HG03159 (cell line): ENCODE results near the gene AMFR.

Source experiments
- ATAC-seq: cut with Tn5 transposase; IDR thresholded peaks from one replicate; pipeline ENCODE4 v1.9.1; 2021; ENCODE audit warnings: mild to moderate bottlenecking, moderate library complexity; ENCODE audit not compliant: unreplicated experiment

The AMFR gene

DNA sequence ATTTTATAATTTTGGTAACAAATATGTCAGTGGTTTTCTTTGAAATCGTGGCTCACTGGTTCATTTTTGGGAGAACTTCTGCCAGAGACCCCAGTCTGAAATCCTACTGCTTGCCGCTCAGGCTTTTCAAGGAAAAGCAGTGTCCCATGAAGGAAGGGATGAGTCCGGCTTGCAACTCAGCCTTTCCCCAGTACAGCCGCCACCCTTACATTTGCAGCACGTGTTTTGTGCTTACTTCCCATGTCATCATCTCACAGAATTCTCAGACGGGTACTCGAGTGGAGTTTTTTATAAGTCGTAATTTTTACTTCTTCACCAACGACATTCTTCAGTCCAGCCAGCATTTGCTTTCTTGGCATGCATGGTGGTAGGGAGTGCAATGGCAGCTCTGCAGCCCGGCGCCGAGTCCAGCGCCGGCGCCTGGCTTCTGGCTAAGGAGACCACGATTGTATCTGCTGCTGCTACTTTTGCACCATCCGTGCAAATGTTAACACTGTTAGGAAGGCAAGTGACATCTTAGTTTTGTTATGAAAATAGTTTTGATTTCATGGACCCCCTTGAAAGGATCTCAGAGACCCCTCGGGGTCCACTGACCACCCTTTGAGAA, 111.0 kb downstream of the AMFR start:
- no peak for ATAC-seq

DNA sequence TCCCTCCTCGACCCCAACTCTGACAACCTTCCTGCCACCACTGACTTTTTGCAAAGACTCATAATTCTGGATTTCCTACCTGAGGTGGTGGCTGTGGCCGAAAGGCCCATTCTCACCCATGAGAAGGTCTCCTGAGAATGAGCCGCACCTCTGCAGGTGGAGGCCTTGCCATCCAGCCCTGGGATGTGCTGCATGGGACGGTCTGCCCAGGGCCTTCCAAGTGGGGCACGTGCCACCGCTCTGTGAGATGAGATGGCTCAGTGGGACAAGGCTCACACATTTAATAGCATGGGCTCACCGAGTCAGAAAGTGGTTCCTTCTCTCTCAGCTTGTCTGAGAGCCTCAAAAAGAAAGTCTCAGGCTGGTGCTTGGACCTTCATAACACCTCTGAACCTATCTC, 112.8 kb downstream of the AMFR start:
- no peak for ATAC-seq

DNA sequence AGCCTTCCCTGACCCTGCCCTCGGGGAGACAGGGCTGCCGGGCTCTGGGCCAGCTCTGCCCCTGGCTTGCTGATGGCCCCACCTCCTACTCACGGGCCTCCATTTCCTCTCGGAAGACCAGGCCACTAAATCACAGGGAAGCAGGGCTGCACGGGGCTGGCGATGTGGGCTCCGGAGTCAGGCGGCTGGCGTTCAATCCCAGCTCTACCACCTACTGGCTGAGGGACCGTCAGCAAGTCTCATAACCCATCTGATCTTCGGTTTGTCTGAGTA, 113.4 kb downstream of the AMFR start:
- no peak for ATAC-seq
